Measurements from ENCODE around the gene SLC25A19. TPM values are rescaled to one million over a fixed set of nuclear protein-coding genes. Genes with fewer than 3 reads are reported as not detected.

Gene SLC25A19
- total and polyA plus RNA-seq, 9 of the 15 experiments (the other 6 are each of a cell fraction or from before 2014, with no cell fraction given), result 33.4 to 76.6 (median 55.3) TPM

- TF ChIP-seq CHD4 (IDR thresholded peaks at IDR 0.05; ENCODE audit: insufficient read depth, insufficient replicate concordance, low read depth, low read length, poor library complexity, severe bottlenecking) (no peak), ZNF3 (CRISPR knock-in tag; IDR thresholded peaks at IDR 0.05) (no peak), RERE (CRISPR knock-in tag; IDR thresholded peaks at IDR 0.05; ENCODE audit: borderline replicate concordance) (no peak)
These were observed 30.9 kb upstream of the SLC25A19 start (continued) for GRCh38 chr17:75319904-75320691.
